Right forelimb (tissue), 1 donor: Measurements from ENCODE around the gene FEV.
A peak's percentile ranks its signal among the peaks of the same experiment; 100 is the strongest.

ENCODE experiments used
- DNase-seq: peaks from one replicate; pipeline ENCODE4 v3.0.0-alpha.2; 2018

Gene FEV

GRCh38 chr2:218985021-218985324, at the start of gene FEV:
FEV (minus strand) TSS chr2:218985184; CDS start chr2:218985075, 109 bp downstream.
- DNase-seq: no peak

DNA sequence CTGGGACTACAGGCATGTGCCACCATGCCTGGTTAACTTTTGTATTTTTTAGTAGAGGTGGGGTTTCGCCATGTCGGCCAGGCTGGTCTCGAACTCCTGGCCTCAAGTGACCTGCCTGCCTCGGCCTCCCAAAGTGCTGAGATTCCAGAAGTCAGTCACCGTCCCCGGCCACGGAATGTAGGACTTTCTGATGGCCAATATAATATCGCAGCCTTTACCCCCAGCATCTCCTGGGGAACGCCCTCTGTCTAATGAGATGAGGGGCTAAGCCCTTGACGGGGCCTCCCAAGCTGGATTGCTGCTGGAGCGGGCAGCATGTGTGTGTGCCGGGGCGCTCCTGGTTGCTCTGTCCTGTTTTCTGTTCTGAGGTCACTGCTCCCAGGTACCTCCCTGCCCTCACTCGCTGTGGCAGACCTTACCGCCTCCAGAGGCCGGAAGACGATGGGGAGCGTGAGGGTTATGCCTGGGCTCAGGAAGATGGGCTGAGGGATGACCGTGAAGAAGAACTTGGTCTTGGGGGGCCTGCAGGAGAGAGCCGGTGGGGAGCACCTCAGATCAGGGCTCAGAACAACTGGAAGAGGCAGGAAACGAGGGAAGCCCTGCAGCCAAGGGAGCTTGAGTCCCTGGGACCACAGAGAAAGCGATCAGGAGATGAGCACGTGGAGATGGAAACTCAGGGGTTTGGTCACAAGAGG, 47.2 kb upstream of the FEV start:
- no peak for DNase-seq

GRCh38 chr2:219031005-219031738, 46.2 kb upstream of the FEV start:
- DNase-seq: no peak

DNA sequence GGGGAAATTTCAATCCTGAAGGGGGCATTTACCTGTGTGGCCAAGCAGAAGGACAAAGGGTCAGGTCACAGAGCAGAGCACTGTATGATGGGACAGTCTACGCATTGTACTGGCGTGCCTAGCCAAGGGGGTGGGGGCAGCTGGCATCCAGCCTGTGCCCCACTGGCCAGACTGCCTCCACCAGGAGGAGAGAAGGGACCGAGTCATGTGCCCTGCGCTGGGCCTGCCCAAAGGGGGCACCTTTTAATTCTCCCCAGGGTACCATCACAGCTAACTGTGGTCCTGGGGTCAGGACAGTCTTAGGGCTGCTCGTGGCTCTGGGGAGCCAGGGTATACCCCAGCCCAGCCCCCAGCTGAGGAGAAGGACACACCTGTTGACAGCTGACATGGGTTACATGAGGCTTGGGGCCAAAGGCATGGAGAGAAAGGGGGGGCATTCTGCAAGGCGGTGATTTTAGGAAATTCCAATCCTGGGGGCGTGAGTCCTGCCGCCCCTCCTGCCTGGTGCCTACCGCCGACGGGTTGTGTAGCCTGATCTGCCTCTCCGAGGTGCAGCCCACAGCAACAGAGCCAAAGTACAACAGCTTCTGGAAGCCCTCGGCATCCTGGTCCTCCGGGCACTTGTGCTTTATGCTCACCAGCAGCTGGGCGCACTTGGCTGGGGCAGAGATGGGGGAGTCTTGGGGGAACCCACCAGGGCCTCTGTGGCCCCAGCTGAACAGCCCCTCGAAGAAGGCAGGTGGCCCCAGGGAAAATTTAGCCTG, 45.4 kb upstream of the FEV start:
- no peak for DNase-seq

- DNase-seq: peak; percentile 85
Measured at GRCh38 chr2:219029829-219030165, 44.8 kb upstream of the FEV start.

DNA sequence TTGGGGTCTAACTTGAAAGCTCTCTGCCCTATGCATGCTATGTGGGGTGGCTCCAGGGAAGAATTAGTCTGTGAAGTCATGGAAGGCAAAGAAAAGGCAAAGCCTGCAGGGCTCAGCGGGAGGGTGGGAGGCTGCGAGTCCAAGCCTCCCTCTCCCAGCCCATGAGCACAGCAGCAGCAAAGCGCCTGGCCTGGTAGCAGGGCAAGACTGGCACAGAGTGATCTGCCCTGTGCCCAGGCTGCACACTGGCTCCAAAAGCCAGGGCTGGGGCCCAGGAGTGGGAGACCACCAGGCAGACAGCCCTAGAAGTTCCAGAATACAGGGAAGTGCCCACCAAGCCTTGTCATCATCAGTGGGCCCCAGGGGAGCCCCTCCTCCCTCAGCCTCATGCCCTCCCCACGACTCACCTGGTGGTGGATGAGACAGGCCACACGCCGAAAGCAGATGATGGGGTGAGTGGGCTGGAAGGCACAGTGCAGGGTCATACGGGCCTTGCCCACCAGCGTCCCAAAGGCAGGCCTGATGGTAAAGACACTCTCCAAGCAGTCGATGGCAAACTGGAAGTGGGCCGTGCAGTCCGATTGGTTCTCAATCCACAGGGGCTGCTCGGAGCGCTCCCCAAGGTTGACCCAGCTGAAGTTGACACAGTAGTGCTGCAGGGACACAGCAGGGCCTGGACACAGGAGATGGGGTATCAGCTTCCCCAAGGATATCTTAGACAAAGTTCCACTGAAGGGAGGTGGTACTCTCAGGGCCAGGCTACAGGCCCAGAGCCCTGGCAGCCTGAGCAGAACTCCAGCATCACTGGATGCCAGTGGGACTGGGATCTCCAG, 44.2 kb upstream of the FEV start:
- no peak for DNase-seq

- no peak for DNase-seq
Measured at GRCh38 chr2:219028141-219028540, 43.2 kb upstream of the FEV start.

- DNase-seq: no peak
Measured at GRCh38 chr2:219027511-219028055, 42.6 kb upstream of the FEV start.

DNA sequence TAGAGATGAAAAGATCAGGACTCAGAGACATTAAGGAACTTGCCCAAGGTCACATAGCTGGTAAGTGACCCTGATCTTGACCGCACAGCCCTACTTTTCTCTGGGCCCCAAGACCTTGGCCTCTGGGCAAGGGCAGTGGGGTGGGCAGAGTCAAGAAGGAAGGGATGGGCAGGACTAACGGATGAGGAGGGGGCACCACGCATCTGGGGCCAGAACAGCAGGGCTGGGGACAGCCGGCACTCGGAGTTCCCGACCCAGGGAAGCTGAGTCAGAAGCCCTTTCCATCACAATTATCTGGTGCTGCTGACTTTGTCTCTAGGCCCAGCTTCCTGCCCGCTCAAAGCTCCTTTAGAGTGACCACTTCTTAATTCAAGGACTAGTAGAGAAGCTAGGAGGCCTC, 42.0 kb upstream of the FEV start:
- no peak for DNase-seq

DNA sequence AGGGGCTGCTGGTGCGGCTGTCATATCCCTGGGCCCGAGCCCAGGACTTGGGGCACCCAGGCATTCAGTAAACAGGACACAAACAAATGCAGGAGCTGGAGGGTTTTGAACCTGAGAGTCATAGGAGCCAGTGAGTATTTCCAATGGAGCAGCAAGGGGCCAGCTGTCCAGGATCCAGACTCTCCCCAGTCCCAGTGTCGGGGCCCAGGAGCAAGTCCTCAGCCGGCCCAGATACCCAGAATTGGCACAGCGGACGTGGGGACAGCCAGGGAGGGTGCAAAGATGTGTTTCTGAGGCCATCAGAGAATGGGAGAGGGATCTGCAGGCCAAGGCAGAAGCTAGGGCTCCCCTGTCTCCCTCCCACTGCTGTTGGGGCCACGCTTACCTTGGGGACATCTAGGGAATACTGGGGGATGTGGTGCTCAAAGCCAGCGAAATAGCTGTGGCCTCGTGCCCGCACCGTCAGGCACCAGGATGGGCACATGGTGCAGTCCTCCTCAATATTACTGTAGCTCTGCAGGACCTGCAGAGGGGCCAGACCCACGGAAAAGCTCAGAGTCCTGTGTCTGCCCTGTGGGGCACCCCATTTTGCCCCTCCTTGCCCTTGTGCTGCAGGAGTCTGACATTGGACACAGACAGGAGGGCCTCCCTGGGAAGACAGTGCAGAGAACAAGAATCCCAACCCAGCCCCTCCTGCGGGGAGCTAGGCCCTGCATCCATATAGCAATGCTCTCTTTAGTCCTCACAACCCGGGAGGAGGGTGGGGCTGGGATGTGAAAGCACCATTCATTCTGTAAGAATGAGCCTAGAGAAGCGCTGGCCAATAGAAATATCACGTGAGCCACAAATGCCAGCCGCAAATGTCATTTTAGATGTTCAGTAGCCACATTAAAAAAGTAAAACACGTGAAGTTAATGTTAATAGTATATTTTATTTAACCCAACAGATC, 40.9 kb upstream of the FEV start:
- DNase-seq: no peak

GRCh38 chr2:219024059-219024458, 39.1 kb upstream of the FEV start:
- no peak for DNase-seq

- DNase-seq: no peak
Measured at GRCh38 chr2:219023045-219023605, 38.1 kb upstream of the FEV start.

GRCh38 chr2:219022616-219023015, 37.6 kb upstream of the FEV start:
- no peak for DNase-seq

GRCh38 chr2:219022041-219022440, 37.1 kb upstream of the FEV start:
- DNase-seq: no peak

DNA sequence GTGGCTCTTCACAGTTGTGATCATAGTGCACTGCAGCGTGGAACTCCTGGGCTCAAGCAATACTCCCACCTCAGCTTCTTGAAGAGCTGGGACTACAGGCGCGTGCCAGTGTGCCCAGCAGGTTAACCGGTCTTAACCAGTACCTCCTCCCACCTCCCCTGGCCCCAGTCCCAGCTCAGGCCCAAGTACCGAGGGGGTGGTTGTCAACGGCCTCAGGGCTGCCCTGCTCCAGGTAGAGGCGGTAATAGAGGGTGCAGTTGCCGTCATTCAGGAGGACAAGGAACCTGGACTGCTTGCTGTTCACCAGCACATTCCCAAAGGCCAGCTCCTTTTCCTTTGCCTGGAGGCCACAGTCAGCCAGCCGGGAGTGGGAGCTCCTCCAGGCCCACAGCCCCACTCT, 36.6 kb upstream of the FEV start:
- DNase-seq: no peak

DNA sequence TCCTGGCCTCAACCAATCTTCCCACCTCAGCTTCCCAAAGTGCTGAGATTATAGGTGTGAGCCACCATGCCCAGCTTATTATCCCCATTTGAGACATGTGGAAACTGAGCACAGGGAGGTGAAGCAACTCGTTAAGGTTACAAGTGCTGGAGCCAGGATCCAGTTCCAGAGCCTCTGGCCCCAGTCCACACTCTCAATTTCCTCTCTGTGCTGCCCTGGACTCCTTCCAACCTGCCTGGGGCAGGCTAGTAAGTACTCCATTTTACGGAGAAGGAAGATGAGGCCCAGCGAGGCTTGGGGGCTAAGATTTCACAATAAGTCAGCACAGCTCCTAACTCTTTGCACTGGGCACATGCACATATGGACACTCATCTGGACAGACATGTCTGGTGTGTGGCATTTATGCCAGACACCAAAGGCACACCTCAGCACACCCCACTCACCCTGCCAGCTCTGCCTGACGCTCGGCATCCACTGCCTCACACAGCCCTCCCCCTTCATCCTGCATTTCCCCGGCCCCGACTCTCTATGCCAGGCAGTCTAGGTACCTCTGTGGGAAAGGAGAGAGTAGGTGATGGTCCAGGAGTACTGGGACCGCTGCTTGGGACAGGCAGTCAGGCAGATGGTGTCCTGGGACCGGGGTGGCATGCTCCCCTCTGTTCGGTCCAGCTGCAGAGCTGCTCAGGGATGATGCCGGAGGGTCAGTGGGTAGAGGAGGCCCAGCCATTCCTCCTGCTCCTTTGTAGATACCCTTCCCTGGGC, 35.8 kb upstream of the FEV start:
- DNase-seq: no peak

DNA sequence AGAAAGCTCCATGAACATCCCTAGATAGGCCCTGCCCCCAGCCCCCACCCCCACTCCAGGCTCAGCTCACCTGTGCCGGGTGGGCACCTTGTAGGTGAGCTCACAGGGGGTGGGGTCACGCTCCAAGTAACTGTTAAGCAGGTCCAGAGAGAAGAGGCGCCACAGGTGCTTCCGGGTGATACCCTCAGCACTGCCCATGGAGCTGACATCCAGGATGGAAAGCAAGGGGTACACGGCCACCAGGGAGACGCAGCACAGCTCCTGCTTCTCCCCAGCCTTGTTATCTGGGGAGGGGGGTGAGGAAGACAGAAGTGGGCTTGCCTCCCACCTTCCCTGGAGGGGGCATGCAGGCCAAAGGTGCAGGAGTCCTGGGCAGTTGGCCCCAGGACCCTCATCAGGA, 34.5 kb upstream of the FEV start:
- no peak for DNase-seq

DNA sequence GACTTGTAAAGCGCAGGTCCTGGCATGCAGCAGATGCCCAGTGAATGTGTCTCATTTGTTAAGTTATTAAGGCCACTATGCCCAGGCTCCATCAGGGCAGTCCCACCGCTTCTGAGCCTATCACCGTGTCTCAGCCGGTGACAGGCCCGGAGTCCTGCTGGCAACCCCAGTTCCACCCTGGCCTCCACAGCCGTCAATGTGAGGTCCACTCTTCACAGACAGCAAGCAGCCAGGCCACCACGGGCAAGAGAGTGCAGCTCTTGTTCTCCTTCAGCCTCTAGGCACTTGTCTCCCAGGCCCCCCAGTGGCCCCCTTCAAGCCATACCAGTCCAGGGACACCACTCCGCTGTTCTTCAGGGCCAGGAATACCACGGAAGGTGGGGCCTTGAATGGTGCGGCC, 33.7 kb upstream of the FEV start:
- no peak for DNase-seq

- no peak for DNase-seq
Measured at GRCh38 chr2:219018286-219018685, 33.3 kb upstream of the FEV start.

DNA sequence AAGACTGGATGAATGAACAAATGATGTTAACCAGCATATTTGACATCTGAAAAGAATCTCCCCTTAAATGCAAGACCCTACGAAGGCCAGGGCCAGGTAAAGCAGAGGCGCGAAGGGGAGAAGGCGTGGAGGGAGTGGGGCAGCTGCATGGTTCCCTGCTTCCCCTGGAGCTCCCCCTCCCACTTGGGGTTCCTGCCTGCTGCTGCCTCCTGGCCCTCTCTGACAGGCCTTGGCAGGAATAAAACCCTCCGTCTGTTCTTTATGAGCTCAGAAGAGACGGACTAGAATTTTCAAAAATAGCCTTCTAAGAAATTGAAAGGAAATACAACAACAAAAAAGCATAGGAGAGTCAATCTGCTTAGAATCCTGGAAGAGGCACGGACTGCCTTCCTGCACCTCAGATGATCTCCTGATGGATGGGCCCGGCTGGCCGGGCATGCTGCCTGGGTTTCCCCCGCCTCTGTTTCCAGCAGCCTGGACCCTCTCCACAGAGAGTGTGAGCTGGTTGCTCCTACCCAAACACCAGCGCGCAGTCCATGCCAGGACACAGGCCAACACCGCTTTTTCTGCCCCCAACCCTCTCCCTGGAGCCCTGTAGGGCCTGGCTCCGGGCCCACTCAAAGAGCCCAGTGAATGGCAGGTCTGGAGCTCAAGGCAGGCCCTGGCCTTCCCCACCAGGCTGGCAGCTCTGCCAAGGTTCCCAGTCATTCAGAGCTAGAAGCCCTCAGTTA, 32.4 kb upstream of the FEV start:
- peak; percentile 72 for DNase-seq
